K562 (cell line): ENCODE data around the gene CD37.
"Not testable (repeated sequence)": the region's sequence is repeated elsewhere in the genome, so short reads cannot be mapped to it uniquely, and the experiment has no call there.

ENCODE experiments used
- BACH1 ChIP-seq: fragments of 200-800 bp; sonication (Bioruptor generic); IDR thresholded peaks from 2 replicates; pipeline ENCODE4 v1.6.1; 2016; ENCODE audit warnings: missing genetic modification characterization, missing compliant biosample characterization
- CREB1 ChIP-seq, 2 experiments: sonication (generic) in 1 of 2; formaldehyde crosslinking in 1 of 2; IDR thresholded peaks; 2 replicates each; pipeline versions ENCODE4 v1.6.1 to v1.8.0; 2012 to 2022; ENCODE audit warnings: inconsistent platforms in 1 of 2, mild to moderate bottlenecking in 1 of 2, missing genetic modification reagents in 1 of 2, moderate library complexity in 1 of 2
- EGR1 ChIP-seq: fragments of 450-650 bp; conservative IDR thresholded peaks from 2 replicates; pipeline ENCODE4 v1.6.1; 2017; ENCODE audit warnings: mild to moderate bottlenecking
- ELF2 ChIP-seq: fragments of 250-450 bp; sonication (Bioruptor Pico); IDR thresholded peaks from 2 replicates; pipeline ENCODE4 v1.5.0; 2021; ENCODE audit warnings: mild to moderate bottlenecking
- MXI1 ChIP-seq: IDR thresholded peaks from 2 replicates; pipeline ENCODE4 v1.6.1; 2011; ENCODE audit warnings: low read depth, mild to moderate bottlenecking, improper control_type of control experiment, low read length
- NCOA4 ChIP-seq: fragments of 450-650 bp; IDR thresholded peaks from 2 replicates; pipeline ENCODE4 v1.6.1; 2018; ENCODE audit warnings: mild to moderate bottlenecking; ENCODE audit not compliant: partially characterized antibody
- NR2C2 ChIP-seq, 2 experiments: fragments of 200-800 bp in 1 of 2; sonication (Bioruptor generic) in 1 of 2; sonication (generic) in 1 of 2; formaldehyde crosslinking in 1 of 2; IDR thresholded peaks; 2 replicates each; pipeline versions ENCODE4 v1.6.1 to v1.8.0; 2016 to 2022; ENCODE audit warnings: mild to moderate bottlenecking in 1 of 2, missing compliant biosample characterization in 1 of 2, missing genetic modification characterization in 1 of 2, missing genetic modification reagents in 1 of 2
- SP2 ChIP-seq: IDR thresholded peaks from 2 replicates; pipeline ENCODE4 v1.6.1; 2011; ENCODE audit warnings: mild to moderate bottlenecking, low read depth, low read length, moderate library complexity; ENCODE audit not compliant: poor library complexity, severe bottlenecking; ENCODE audit errors: extremely low read depth
- ZFX ChIP-seq: sonication (generic); formaldehyde crosslinking; IDR thresholded peaks from 2 replicates; pipeline ENCODE4 v1.8.0; 2022; ENCODE audit warnings: mild to moderate bottlenecking, missing genetic modification reagents, moderate library complexity
- TF ChIP-seq, protein P1 (sequence below), 3 experiments: IDR thresholded peaks in 2 of 3; conservative IDR thresholded peaks in 1 of 3; 2 replicates each; pipeline ENCODE4 v1.5.1; 2011 to 2012; ENCODE audit warnings: low read length in 3 of 3, mild to moderate bottlenecking in 3 of 3, control low read depth in 2 of 3, improper control_type of control experiment in 1 of 3, inconsistent platforms in 1 of 3, low read depth in 1 of 3, mixed read lengths in 1 of 3, moderate library complexity in 1 of 3; ENCODE audit not compliant: insufficient read depth in 2 of 3
- TF ChIP-seq, protein P2 (sequence below): fragments of 150-350 bp; conservative IDR thresholded peaks from 2 replicates; pipeline ENCODE4 v1.6.1; 2014; ENCODE audit warnings: low read length
- TF ChIP-seq, protein P3 (sequence below), 3 experiments: fragments of 200-800 bp in 1 of 3; fragments of 250-450 bp in 1 of 3; fragments of 450-650 bp in 1 of 3; sonication (Bioruptor Pico) in 1 of 3; sonication (Bioruptor generic) in 1 of 3; formaldehyde crosslinking in 1 of 3; IDR thresholded peaks; 2 replicates each; pipeline versions ENCODE4 v1.6.1 to v1.8.0; 2016 to 2022; ENCODE audit warnings: mild to moderate bottlenecking in 2 of 3, missing genetic modification characterization in 2 of 3, missing compliant biosample characterization in 1 of 3, moderate library complexity in 1 of 3

DNA sequence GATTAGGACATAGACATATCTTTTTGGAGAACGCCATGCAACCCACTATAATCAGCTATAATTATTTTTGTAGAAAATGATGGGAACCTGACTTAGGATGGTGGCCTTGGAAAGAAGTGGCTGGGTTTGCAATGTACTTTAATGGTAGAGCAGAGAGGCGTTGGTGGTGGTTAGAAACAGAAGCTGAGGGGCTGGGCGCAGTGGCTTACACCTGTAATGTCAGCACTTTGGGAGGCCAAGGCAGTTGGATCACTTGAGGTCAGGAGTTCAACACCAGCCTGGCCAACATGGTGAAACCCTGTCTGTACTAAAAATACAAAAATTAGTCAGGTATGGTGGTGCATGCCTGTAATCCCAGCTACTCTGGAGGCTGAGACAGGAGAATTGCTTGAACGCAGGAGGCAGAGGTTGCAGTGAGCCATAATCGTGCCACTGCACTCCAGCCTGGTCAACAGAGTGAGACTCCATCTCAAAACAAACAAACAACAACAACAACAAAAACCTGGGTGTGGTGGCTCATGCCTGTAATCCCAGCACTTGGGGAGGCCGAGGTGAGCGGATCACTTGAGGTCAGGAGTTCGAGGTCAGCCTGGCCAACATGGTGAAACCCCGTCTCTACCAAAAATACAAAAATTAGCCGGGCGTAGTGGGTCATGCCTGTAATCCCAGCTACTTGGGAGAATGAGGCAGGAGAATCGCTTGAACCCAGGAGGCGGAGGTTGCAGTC, 2.4 kb upstream of the CD37 start:
- TF ChIP-seq, protein P1, sequence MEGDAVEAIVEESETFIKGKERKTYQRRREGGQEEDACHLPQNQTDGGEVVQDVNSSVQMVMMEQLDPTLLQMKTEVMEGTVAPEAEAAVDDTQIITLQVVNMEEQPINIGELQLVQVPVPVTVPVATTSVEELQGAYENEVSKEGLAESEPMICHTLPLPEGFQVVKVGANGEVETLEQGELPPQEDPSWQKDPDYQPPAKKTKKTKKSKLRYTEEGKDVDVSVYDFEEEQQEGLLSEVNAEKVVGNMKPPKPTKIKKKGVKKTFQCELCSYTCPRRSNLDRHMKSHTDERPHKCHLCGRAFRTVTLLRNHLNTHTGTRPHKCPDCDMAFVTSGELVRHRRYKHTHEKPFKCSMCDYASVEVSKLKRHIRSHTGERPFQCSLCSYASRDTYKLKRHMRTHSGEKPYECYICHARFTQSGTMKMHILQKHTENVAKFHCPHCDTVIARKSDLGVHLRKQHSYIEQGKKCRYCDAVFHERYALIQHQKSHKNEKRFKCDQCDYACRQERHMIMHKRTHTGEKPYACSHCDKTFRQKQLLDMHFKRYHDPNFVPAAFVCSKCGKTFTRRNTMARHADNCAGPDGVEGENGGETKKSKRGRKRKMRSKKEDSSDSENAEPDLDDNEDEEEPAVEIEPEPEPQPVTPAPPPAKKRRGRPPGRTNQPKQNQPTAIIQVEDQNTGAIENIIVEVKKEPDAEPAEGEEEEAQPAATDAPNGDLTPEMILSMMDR (IDR thresholded peaks at IDR 0.05 in 2 of 3, conservative IDR thresholded peaks at IDR 0.05 in 1 of 3; ENCODE audit: insufficient read depth in 2 of 3, low read depth in 1 of 3, low read length in 3 of 3) = not testable (repeated sequence)
- not testable (repeated sequence) for TF ChIP-seq NCOA4; EGR1; CREB1 (IDR thresholded peaks at IDR 0.05); CREB1 (CRISPR knock-in tag; IDR thresholded peaks at IDR 0.05); ELF2 (CRISPR knock-in tag); SP2; NR2C2 (CRISPR knock-in tag; IDR thresholded peaks at IDR 0.05); NR2C2 (tag; IDR thresholded peaks at IDR 0.05); BACH1; ZFX (CRISPR knock-in tag); MXI1
- TF ChIP-seq, protein P2, sequence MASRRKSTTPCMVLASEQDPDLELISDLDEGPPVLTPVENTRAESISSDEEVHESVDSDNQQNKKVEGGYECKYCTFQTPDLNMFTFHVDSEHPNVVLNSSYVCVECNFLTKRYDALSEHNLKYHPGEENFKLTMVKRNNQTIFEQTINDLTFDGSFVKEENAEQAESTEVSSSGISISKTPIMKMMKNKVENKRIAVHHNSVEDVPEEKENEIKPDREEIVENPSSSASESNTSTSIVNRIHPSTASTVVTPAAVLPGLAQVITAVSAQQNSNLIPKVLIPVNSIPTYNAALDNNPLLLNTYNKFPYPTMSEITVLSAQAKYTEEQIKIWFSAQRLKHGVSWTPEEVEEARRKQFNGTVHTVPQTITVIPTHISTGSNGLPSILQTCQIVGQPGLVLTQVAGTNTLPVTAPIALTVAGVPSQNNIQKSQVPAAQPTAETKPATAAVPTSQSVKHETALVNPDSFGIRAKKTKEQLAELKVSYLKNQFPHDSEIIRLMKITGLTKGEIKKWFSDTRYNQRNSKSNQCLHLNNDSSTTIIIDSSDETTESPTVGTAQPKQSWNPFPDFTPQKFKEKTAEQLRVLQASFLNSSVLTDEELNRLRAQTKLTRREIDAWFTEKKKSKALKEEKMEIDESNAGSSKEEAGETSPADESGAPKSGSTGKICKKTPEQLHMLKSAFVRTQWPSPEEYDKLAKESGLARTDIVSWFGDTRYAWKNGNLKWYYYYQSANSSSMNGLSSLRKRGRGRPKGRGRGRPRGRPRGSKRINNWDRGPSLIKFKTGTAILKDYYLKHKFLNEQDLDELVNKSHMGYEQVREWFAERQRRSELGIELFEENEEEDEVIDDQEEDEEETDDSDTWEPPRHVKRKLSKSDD = not testable (repeated sequence)
- TF ChIP-seq, protein P3, sequence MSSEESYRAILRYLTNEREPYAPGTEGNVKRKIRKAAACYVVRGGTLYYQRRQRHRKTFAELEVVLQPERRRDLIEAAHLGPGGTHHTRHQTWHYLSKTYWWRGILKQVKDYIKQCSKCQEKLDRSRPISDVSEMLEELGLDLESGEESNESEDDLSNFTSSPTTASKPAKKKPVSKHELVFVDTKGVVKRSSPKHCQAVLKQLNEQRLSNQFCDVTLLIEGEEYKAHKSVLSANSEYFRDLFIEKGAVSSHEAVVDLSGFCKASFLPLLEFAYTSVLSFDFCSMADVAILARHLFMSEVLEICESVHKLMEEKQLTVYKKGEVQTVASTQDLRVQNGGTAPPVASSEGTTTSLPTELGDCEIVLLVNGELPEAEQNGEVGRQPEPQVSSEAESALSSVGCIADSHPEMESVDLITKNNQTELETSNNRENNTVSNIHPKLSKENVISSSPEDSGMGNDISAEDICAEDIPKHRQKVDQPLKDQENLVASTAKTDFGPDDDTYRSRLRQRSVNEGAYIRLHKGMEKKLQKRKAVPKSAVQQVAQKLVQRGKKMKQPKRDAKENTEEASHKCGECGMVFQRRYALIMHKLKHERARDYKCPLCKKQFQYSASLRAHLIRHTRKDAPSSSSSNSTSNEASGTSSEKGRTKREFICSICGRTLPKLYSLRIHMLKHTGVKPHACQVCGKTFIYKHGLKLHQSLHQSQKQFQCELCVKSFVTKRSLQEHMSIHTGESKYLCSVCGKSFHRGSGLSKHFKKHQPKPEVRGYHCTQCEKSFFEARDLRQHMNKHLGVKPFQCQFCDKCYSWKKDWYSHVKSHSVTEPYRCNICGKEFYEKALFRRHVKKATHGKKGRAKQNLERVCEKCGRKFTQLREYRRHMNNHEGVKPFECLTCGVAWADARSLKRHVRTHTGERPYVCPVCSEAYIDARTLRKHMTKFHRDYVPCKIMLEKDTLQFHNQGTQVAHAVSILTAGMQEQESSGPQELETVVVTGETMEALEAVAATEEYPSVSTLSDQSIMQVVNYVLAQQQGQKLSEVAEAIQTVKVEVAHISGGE (CRISPR knock-in tag; IDR thresholded peaks at IDR 0.05) = not testable (repeated sequence)
